VCaP (cell line): ENCODE results near the gene NRXN3.

ENCODE experiments used
- H3K27ac ChIP-seq: fragments of 450-650 bp; 2 replicates; pipeline ENCODE4 v1.5.1; 2017
- CTCF ChIP-seq: fragments of 450-650 bp; conservative IDR thresholded peaks from 2 replicates; pipeline ENCODE4 v1.5.1; 2017; ENCODE audit warnings: mild to moderate bottlenecking, moderate library complexity

Gene NRXN3

GRCh38 chr14:79916892-79917291 lies 1746.7 kb downstream of the NRXN3 start:
- H3K27ac ChIP-seq = no peak overlapping the region
- TF ChIP-seq CTCF = no peak
